Right kidney (tissue), 9 donors: ENCODE measurements around the gene BAG2.

Source experiments
- DNase-seq: peaks from one replicate; pipeline ENCODE4 v3.0.0-alpha.2; 2016
- long read RNA-seq, 8 donors: transcript quantifications; one replicate each; lab custom pipeline, GENCODE V29; 2026

Gene BAG2
- long read RNA-seq, donor 1, full-length matches to known transcripts: 9 of 24 reads
- long read RNA-seq, donor 1, partial matches to known transcripts: 0 of 24 reads
- long read RNA-seq, donor 1, other reads (novel, unspliced or antisense): 15 of 24 reads
- long read RNA-seq, donor 2, full-length matches to known transcripts: 9 of 9 reads
- long read RNA-seq, donor 2, partial matches to known transcripts: 0 of 9 reads
- long read RNA-seq, donor 2, other reads (novel, unspliced or antisense): 0 of 9 reads
- long read RNA-seq, donor 3, full-length matches to known transcripts: 6 of 6 reads
- long read RNA-seq, donor 3, partial matches to known transcripts: 0 of 6 reads
- long read RNA-seq, donor 3, other reads (novel, unspliced or antisense): 0 of 6 reads
- long read RNA-seq, donor 4, full-length matches to known transcripts: 7 of 7 reads
- long read RNA-seq, donor 4, partial matches to known transcripts: 0 of 7 reads
- long read RNA-seq, donor 4, other reads (novel, unspliced or antisense): 0 of 7 reads
- long read RNA-seq, donor 5, full-length matches to known transcripts: 11 of 18 reads
- long read RNA-seq, donor 5, partial matches to known transcripts: 7 of 18 reads
- long read RNA-seq, donor 5, other reads (novel, unspliced or antisense): 0 of 18 reads
- long read RNA-seq, donor 6, full-length matches to known transcripts: 2 of 2 reads
- long read RNA-seq, donor 6, partial matches to known transcripts: 0 of 2 reads
- long read RNA-seq, donor 6, other reads (novel, unspliced or antisense): 0 of 2 reads
- long read RNA-seq, donor 7, full-length matches to known transcripts: 14 of 49 reads
- long read RNA-seq, donor 7, partial matches to known transcripts: 19 of 49 reads
- long read RNA-seq, donor 7, other reads (novel, unspliced or antisense): 16 of 49 reads
- long read RNA-seq, donor 8, full-length matches to known transcripts: 3 of 9 reads
- long read RNA-seq, donor 8, partial matches to known transcripts: 0 of 9 reads
- long read RNA-seq, donor 8, other reads (novel, unspliced or antisense): 6 of 9 reads

- DNase-seq: peak; percentile 97
Measured at GRCh38 chr6:57172136-57173055, at the start of gene BAG2. Gene BAG2, plus strand, starts transcription at chr6:57172326. Its CDS starts 372 bp downstream, at chr6:57172698.

DNA sequence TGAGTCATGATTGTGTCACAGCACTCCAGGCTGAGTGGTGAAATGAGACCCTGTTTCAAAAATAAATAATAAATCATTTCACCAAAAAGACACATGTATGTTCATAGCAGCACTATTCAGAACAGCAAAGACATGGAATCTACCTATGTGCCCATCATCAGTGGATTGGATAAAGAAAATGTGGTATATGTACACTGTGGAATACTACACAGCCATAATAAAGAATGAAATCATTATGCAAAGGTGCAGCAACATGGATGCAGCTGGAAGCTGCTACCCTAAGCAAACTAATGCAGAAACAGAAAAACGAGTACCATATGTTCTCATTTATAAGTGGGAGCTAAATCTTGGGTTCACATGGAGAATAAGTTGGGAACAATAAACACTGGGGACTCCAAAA is 49.0 kb upstream of the BAG2 start:
- DNase-seq: no peak

DNA sequence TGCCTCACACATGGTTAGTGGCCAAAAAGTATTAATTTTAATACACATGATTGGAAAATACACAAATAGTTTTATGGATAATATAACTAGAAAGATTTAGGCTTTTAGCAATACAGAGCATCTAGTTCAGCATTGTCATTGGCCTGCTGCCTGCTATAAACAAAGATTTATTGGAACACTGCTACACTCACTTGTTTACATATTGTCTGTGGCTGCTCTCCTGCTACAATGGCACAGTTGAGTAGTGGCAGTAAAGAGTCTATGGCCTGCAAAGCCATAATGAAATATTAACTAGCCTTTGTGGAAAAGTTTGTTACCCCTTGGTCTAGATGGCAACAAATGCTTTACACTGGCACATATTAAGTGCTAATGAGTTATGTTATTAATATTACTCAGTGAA is 44.4 kb upstream of the BAG2 start:
- DNase-seq: no peak

- no peak for DNase-seq
Measured at GRCh38 chr6:57130661-57131177, 41.4 kb upstream of the BAG2 start.

DNA sequence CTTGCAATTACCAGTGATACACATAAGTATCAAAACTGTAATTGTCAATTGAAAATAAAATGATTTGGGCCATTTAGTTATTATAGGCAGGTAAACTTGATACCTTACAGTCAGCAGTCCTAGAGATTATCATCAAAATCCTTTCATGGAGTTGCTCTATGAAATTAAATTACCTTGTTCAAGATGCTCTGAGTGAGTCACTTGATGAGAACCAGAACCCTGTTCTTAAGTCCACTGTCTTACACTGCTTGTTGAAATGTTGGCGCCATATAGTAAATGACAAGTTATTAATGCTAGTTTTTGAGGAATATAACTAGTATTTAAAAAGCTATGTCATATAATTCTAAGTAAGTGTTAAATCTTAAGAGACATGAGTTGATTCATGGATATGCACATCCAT is 37.2 kb upstream of the BAG2 start:
- DNase-seq: no peak

GRCh38 chr6:57135885-57136284 is 36.2 kb upstream of the BAG2 start:
- no peak for DNase-seq

DNA sequence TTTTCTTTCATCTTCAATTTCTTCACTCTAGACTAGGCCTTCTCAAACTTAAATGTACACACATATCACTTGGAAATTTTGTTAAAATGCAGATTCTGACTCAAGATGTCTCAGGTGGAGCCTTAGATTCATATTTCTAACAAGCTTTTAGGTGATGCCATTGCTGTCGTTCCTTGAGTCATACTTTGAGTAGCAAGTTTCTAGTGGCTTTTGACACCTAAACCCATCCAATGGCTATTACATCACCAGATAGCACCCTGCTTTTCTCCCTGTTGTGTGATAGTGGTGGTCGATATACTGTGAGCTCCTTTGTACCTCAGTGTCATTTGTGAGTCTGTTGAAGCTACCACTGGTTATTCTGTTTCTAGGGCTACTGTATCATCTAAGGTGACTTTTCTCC is 34.8 kb upstream of the BAG2 start:
- no peak for DNase-seq

DNA sequence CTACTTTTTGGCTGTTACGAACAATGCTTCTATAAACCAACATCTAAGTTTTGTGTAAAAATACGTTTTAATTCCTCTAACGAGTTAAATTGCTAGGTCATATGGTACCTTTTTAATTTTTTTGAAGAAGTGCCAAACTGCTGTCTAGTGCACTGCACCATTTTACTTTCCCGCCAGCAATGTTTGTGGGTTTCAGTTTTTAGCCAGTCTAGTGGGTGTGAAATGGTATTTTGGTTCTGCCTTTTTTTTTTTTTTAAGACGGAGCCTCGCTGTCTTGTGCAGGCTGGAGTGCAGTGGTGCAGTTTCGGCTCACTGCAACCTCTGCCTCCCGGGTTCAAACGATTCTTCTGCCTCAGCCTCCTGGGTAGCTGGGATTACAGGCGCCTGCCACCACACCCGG is 34.1 kb upstream of the BAG2 start:
- DNase-seq: no peak

GRCh38 chr6:57141451-57142177 is 30.5 kb upstream of the BAG2 start:
- DNase-seq: no peak

GRCh38 chr6:57142178-57142525 is 30.0 kb upstream of the BAG2 start:
- DNase-seq: no peak

DNA sequence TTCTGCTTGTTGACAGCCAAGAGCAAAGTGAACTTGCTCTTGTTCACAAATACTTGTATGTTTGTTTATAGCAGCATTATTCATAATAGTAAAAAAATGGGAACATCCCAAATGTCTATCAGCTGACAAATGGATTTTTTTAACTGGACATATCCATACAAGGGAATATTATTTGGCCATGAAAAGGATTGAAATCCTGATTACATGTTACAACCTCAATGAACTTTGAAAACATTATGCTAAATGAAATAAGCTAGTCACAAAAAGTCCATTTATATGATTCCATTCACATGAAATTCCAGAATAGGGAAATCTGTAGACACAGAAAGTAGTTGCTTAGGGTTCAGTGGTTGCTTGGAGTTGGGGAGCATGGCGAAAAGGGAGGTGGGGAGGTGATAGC is 28.4 kb upstream of the BAG2 start:
- no peak for DNase-seq

- DNase-seq: no peak
Measured at GRCh38 chr6:57147401-57147800, 24.7 kb upstream of the BAG2 start.

GRCh38 chr6:57147955-57148858 is 23.9 kb upstream of the BAG2 start:
- DNase-seq: no peak

DNA sequence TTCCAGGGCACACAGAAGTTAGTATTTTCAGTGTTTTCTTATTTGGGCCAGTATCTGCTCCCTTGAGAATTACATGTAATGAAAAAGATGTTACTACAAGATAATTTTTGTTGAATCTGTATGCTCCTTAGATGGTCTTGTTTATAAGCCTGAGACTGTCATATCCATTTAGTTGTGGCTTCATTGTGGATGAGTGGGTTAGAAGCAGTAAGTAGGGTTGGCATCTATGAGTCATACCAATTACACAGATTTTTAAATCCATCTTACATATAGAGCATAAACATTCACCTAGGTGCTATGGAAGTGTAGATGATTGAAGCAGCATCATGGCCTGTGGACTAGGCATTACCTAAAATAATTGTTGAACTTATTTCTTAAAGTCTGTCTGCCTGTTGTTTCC is 13.5 kb upstream of the BAG2 start:
- no peak for DNase-seq

- no peak for DNase-seq
Measured at GRCh38 chr6:57159127-57159526, 13.0 kb upstream of the BAG2 start.

DNA sequence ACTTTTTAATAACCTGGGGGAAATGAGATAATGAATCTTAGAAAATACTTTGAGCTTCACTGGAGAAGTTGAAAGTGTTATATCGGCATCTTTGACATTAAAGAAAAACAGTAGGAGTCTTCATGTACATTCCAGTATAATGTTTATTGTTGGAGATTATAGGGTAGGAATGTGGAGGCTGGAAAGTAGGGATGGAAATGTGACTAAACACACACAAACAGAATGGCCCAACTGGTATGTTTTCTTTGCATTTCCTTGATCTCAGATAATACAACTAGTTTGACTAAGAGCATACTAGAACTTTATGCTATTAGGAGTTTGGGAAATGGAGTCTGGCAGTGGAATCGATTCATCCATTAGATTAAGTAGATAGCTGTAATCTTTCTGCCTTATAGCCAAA is 10.1 kb upstream of the BAG2 start:
- DNase-seq: no peak

- no peak for DNase-seq
Measured at GRCh38 chr6:57162516-57162915, 9.6 kb upstream of the BAG2 start.

GRCh38 chr6:57163956-57164355 is 8.2 kb upstream of the BAG2 start:
- no peak for DNase-seq

GRCh38 chr6:57165080-57165479 is 7.0 kb upstream of the BAG2 start:
- no peak for DNase-seq
